Mucosa of rectum (tissue), 2 donors: Measurements from ENCODE around the gene STRN3.
"Not testable (repeated sequence)": the region's sequence is repeated elsewhere in the genome, so short reads cannot be mapped to it uniquely, and the experiment has no call there.

ENCODE experiments used
- H3K27ac ChIP-seq, 2 donors: one replicate each; pipeline ENCODE4 v1.7.0; 2013; ENCODE audit warnings: inconsistent platforms in 2 of 2, low read depth in 2 of 2, low read length in 2 of 2
- H3K27me3 ChIP-seq, 2 donors: one replicate each; pipeline ENCODE4 v1.7.0; 2013; ENCODE audit warnings: low read length in 2 of 2; ENCODE audit not compliant: control insufficient read depth in 2 of 2, insufficient read depth in 2 of 2
- H3K36me3 ChIP-seq, 2 donors: one replicate each; pipeline ENCODE4 v1.7.0; 2013; ENCODE audit warnings: low read length in 2 of 2; ENCODE audit not compliant: control insufficient read depth in 2 of 2, insufficient read depth in 2 of 2
- H3K4me1 ChIP-seq, 2 donors: one replicate each; pipeline ENCODE4 v1.7.0; 2013; ENCODE audit warnings: low read length in 2 of 2, mild to moderate bottlenecking in 1 of 2; ENCODE audit not compliant: control insufficient read depth in 2 of 2, insufficient read depth in 2 of 2
- H3K4me3 ChIP-seq, 2 donors: one replicate each; pipeline ENCODE4 v1.7.0; 2013; ENCODE audit warnings: low read length in 2 of 2
- H3K9ac ChIP-seq, 2 donors: one replicate each; pipeline ENCODE4 v1.7.0; 2013; ENCODE audit warnings: low read length in 2 of 2, low read depth in 1 of 2, mild to moderate bottlenecking in 1 of 2
- H3K9me3 ChIP-seq, 2 donors: one replicate each; pipeline ENCODE4 v1.7.0; 2013; ENCODE audit warnings: low read length in 2 of 2; ENCODE audit not compliant: control insufficient read depth in 2 of 2
- donor health status: healthy.
- donor health status: Normal muscosa, but diverticular disease.

STRN3 gene

DNA sequence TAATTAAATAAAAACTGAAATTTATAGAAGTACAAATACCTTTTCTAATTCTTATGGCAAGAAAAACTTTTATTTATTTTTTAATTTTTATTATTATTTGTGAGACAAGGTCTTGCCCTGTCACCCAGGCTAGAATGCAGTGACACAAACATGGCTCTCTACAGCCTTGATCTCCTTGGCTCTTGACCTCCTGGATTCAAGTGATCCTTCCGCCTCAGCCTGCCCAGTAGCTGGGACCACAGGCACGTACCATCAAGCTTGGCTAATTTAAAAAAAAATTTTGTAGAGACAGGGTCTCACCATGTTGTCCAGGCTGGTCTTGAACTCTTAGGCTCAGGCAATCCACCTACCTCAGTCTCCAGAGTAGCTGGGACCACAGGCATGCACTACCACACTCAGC, 104.4 kb downstream of the STRN3 start:
- peaks cover 2 to 9% of the 10 kb centered on the region in 2 donors for H3K36me3 ChIP-seq
- H3K27me3 ChIP-seq: no peaks in the 10 kb centered on the region
- H3K9me3 ChIP-seq: no peaks in the 10 kb centered on the region
- no peaks in the 10 kb centered on the region for H3K4me1 ChIP-seq
- no peak overlapping the region for H3K9ac ChIP-seq
- H3K27ac ChIP-seq: no peak overlapping the region
- no peak overlapping the region for H3K4me3 ChIP-seq

DNA sequence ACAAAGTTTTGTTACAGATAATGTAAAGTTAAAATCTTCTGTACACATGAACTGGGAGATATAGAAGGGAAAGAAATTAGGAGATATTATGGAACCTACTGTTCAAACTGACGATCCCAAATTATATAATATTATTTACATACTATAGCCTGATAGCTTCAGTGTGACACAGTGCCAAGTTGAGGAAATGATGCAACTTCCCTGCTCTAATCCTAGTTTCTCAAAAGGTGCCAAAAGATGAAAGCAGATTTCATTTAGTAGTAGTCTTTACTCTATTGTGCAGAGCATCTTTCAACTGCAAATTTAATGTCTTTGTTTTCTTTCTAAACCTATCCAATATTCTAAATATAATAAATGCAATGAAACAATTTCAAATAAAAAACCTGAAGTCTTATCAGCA, 104.9 kb downstream of the STRN3 start:
- H3K4me1 ChIP-seq: no peaks in the 10 kb centered on the region
- no peaks in the 10 kb centered on the region for H3K9me3 ChIP-seq
- peaks cover 2 to 9% of the 10 kb centered on the region in 2 donors for H3K36me3 ChIP-seq
- no peaks in the 10 kb centered on the region for H3K27me3 ChIP-seq
- no peak overlapping the region for H3K4me3 ChIP-seq
- no peak overlapping the region for H3K27ac ChIP-seq
- no peak overlapping the region for H3K9ac ChIP-seq

DNA sequence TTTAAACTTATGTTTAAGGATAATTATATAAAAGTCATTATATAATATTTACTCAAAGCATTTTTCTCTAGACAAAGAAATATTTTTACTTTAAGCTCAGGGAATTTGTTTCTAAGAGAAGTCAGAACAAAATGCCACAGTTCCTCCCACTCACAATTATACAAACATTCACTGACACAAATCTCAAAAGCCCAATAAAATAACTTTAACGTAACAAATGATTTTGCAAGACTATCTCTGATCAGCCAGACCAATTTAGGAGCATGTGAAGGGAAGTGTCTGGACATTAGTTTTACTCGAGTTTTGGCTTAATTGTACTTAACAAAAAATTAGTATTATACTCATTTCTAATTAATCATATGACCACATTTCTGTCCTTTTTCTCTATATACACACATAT, 110.6 kb downstream of the STRN3 start:
- H3K27me3 ChIP-seq: no peaks in the 10 kb centered on the region
- H3K27ac ChIP-seq: no peak overlapping the region
- H3K36me3 ChIP-seq: peaks cover 12 to 13% of the 10 kb centered on the region in 2 donors
- no peak overlapping the region for H3K4me3 ChIP-seq
- no peaks in the 10 kb centered on the region for H3K4me1 ChIP-seq
- H3K9ac ChIP-seq: no peak overlapping the region
- H3K9me3 ChIP-seq: no peaks in the 10 kb centered on the region

DNA sequence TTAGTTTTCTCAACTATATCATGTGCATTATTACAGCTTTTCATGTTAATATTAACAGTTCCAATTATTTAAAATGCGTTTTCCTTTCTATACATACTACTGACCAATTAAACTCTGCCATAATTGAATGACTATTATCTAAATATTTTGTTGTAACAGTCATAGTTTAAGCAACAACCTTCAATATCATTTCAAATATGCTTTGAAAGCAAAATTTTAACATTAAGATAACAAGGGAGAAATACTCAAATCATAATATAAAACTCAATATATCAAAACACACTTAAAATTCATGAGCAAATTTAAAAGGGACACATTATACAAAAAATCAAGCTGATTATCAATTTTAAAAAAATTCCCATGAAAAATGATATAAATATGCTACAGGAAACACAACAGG, 111.4 kb downstream of the STRN3 start:
- Histone ChIP-seq H3K4me3 (no peak overlapping the region), H3K27ac (no peak overlapping the region), H3K4me1 (no peaks in the 10 kb centered on the region), H3K9me3 (no peaks in the 10 kb centered on the region), H3K9ac (no peak overlapping the region), H3K27me3 (no peaks in the 10 kb centered on the region), H3K36me3 (peaks cover 12 to 18% of the 10 kb centered on the region in 2 donors)

DNA sequence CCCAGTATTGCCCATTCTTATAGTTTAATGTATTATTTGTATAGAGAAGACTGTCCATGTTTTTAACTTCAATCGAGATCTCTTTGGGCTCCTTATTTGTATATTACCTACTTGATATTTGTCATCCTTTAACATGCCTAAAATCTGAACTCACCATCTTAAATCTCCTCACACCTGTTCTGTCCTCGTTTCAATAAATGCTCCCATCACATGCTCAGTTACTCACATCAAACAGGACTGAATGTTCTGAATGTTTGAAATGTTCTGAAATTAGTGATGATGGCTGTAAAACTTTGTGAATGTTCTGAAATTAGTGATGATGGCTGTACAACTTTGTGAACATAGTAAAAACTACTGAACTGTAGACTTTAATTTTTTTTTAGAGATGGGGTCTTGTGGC, 117.4 kb downstream of the STRN3 start:
- H3K9me3 ChIP-seq: no peaks in the 10 kb centered on the region
- no peaks in the 10 kb centered on the region for H3K27me3 ChIP-seq
- peaks cover 26 to 30% of the 10 kb centered on the region in 2 donors for H3K36me3 ChIP-seq
- H3K4me3 ChIP-seq: no peak overlapping the region
- no peak overlapping the region for H3K9ac ChIP-seq
- no peak overlapping the region for H3K27ac ChIP-seq
- H3K4me1 ChIP-seq: no peaks in the 10 kb centered on the region

DNA sequence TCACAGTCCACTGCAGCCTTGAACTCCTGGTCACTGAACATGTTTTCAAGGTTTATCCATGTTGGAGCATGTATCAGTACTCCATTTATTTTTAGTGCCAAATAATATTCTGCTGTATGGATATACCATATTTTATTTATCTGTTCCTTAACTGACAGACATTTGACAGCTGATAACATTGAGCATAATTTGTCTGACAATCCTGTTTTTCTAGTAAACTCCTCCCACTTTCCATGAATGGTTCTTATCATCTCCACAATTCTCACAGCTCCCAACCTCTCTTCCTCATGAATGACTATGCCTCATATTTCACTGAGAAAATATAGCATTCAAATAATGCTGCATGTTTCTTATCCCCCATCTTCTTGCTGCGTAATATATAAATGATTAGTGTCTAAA, 118.5 kb downstream of the STRN3 start:
- H3K27me3 ChIP-seq: no peaks in the 10 kb centered on the region
- H3K9me3 ChIP-seq: no peaks in the 10 kb centered on the region
- no peak overlapping the region for H3K9ac ChIP-seq
- no peaks in the 10 kb centered on the region for H3K4me1 ChIP-seq
- peaks cover 26 to 30% of the 10 kb centered on the region in 2 donors for H3K36me3 ChIP-seq
- no peak overlapping the region for H3K27ac ChIP-seq
- H3K4me3 ChIP-seq: no peak overlapping the region

DNA sequence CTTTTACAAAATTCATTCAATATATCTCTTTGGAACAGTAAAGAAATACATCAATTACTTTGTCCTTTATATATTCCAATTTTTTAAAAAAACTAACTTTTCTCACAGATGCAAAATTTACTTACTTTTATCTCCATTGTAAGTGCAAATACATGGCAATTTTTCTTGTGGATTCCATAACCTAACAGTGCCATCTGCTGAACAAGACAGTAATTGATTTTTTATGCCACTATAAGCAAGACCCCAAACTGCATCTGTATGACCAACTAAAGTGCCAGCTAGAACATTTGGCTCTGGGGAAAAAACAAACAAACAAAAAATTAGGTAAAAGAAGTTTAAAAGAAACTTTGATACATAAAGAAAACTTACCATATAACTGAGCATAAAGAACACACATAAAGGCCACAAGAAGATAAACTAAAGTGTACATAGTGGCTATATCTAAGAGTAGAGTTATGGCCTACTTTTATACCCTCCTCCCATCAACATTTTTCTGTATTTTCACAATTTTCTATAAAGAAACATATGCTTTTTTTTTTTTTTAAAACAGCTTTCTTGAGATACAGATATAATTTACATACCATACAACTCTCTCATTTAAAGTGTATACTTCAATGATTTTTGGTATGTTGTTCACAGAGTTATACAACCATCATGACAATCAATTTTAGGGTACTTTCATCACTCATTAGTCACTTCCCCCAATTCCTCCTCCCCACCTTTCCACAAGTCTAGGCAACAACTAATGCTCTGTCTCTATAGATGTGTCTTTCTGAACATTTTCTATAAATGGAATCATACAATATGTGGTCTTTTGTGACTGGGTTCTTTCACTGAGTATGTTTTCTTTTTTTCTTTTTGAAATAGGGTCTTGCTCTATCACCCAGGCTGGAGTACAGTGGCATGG, 119.2 kb downstream of the STRN3 start:
- Histone ChIP-seq H3K9ac (no peak overlapping the region), H3K4me3 (no peak overlapping the region), H3K9me3 (no peaks in the 10 kb centered on the region), H3K36me3 (peaks cover 29 to 30% of the 10 kb centered on the region in 2 donors), H3K27me3 (no peaks in the 10 kb centered on the region), H3K27ac (no peak overlapping the region), H3K4me1 (no peaks in the 10 kb centered on the region)

DNA sequence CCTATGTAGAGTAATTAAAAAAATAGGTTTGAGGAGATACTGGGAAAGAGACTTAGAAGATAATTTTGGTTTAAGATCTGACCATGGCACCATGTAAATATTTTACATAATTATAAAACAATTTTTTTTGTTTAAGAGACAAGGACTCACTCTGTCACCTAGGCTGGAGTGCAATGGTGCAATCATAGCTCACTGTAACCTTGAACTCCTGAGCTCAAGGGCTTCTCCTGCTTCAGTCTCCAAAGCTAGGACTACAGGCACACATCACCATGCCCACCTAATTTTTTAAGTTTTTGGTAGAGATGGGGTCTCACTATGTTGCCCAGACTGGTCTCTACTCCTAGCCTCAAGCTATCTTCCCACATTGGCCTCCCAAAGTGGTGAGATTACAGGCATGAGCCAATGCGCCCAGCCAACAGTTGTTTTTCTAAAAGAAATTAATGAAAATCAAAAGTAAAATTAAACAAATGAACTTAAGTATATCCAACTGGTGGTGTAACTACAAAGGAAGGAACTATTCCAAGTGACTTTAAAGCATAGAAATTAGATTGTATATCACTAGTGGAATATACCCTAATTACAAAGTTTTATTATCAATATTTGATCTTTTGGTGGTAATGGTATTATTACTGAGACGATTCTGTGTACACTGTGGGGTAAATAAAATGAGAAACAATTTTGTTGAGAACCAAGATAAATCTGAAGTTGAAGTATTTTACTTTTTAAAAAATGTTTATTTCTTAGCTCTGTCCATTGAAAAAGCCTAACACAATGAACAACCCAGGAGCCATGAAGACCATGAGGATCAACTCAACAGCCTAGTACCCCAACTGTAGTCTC, 122.7 kb downstream of the STRN3 start:
- Histone ChIP-seq H3K36me3 (peaks cover 12 to 24% of the 10 kb centered on the region in 2 donors), H3K27me3 (no peaks in the 10 kb centered on the region), H3K9ac (no peak overlapping the region), H3K9me3 (no peaks in the 10 kb centered on the region), H3K27ac (no peak overlapping the region), H3K4me3 (no peak overlapping the region), H3K4me1 (no peaks in the 10 kb centered on the region)

DNA sequence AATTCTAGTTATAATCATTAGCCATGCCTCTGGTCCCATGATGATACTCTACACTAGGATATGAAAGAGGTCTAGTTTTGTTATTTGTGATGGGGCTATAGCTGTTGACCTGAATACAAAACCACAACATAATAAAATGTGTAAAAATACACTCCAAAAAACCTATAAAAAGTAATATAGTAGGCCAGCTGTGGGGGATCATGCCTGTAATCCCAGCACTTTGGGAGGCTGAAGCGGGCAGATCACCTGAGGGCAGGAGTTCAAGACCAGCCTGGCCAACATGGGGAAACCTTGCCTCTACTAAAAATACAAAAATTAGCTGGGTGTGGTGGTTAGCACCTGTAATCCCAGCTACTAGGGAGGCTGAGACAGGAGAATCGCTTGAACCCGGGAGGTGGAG, 129.1 kb downstream of the STRN3 start:
- H3K36me3 ChIP-seq: peaks cover 17% of the 10 kb centered on the region in 2 donors
- not testable (repeated sequence) for H3K4me1 ChIP-seq, H3K27ac ChIP-seq, H3K27me3 ChIP-seq, H3K4me3 ChIP-seq, H3K9me3 ChIP-seq, H3K9ac ChIP-seq

DNA sequence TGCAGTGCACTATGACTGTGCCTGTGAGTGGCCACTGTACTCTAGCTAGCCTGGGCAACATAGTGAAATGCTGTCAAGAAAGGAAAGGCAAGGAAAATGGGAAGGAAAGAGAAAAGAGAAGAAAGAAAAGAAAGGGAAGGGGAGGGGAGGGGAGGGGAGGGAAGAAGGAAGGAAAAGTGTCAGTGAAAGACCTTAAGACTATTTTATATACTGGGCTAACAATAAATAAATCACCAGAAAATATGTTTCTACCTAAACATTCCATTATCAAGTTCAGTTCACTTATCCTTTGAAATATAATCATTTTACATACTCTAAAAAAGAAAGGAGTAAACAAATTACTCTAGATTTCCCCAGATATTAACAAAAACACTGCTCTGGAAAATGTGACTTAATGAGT, 129.7 kb downstream of the STRN3 start:
- no peak overlapping the region for H3K27ac ChIP-seq
- no peaks in the 10 kb centered on the region for H3K27me3 ChIP-seq
- no peak overlapping the region for H3K4me3 ChIP-seq
- H3K4me1 ChIP-seq: no peaks in the 10 kb centered on the region
- no peaks in the 10 kb centered on the region for H3K9me3 ChIP-seq
- peaks cover 16 to 17% of the 10 kb centered on the region in 2 donors for H3K36me3 ChIP-seq
- no peak overlapping the region for H3K9ac ChIP-seq
